HG02642 (cell line): ENCODE measurements around the gene GPR61.

ENCODE experiments used
- ATAC-seq: cut with Tn5 transposase; IDR thresholded peaks from one replicate; pipeline ENCODE4 v1.9.1; 2021; ENCODE audit warnings: mild to moderate bottlenecking; ENCODE audit not compliant: unreplicated experiment, poor library complexity

GPR61 gene

DNA sequence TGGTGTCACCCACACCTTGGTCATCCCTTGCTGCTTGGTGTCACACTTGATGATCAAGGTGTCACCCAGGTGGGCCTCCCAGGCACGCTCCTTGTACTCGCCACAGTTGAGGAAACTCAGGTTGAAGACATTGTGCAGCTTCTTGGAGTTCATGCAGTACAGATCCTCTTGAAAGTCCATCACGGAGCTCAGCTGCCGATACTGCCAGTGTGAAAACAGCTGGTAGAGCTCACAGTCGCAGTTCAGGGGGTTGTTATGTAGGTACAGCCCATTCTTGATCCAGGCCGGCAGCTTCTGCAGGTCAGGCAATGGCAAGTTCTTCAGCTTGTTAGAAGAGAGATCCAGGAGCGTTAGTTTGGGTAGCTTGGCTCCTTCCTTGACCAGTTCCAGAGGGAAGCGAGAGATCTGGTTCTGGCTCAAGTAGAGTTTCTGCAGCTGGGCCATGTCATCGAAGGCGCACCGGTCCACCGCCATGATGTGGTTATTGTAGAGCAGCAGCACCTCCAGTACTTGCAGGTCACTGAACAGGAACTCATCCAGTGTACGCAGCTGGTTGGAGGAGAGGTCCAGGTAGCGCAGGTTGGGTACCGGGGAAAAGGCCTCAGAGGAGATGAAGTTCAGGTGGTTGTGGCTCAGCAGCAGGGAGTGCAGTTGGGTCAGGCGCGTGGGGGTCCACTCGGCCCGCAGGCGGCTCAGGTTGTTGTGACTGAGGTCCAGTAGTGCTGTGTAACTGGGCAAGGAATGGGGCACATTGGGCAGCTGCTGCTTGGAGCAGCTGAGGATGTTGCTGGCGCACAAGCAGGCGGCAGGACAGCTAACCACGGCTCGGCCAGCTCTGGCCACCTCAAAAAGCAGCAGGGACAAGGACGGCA, 31.4 kb upstream of the GPR61 start:
- no peak for ATAC-seq

DNA sequence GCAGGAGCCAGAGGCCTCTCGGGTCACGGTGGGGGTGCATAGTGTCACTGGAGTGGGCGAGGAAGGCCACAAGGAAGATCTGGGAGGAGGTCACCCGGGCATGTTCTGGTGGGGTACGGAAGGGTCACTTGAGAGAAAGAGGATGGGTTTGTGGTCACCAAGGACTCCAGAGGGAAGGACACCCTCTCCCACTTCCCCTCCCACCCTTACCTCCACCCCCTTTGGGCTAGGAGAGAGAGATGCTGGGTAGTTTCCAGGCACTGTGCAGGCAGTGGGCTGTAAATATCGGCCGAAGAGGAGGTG, 30.8 kb upstream of the GPR61 start:
- ATAC-seq: no peak

DNA sequence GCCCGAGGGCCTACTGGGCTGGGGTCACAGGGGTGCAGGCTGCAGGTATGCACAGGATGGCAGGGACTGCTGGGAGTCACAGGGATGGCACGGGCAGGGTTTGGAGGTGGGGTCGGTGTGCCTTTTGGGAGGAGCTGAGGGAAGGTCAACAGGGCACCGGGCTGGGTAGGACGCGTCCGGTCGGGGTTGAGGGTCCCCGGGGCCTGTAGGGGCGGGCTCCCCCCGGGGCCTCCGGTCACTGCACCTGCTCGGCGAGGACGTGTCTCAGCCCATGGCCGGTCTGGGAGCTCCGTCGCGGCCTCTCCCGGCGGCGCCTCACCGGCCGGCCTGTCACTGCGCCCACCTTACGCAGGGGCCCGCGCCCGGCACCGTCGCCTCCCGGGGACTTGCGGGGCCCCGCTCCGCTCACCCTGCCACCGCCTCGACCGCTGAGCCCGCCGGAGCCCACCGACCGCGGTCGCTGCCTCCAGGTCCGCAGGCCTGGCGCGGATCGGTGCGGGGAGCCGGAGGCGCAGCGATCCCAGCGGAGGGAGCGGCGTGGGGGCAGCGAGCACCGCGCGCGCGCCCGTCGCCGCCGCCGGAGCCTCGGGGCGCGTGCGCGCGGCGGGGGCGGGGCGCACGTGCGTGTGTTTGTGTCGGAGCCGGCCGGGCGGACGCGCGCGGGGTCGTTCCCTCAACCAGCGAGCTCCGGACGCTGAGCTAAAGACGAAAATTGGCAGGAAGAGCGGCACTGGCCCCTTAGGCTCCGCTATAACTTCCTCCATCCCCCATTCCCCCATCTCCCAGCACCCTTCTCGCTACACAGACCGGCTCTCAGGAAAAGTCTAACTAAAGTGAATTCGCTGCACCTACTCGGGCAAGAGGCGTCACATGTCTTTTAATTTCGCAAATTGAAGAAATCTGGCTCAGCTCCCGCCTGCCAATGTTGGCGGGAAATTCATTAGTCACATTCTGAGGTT, 30.2 kb upstream of the GPR61 start, which contains the start of gene AMIGO1:
AMIGO1 (minus strand) TSS at position 552 of the 959 bp plus-strand sequence. CDS start 815 bp downstream, outside the sequence.
- ATAC-seq: peak; percentile 59

DNA sequence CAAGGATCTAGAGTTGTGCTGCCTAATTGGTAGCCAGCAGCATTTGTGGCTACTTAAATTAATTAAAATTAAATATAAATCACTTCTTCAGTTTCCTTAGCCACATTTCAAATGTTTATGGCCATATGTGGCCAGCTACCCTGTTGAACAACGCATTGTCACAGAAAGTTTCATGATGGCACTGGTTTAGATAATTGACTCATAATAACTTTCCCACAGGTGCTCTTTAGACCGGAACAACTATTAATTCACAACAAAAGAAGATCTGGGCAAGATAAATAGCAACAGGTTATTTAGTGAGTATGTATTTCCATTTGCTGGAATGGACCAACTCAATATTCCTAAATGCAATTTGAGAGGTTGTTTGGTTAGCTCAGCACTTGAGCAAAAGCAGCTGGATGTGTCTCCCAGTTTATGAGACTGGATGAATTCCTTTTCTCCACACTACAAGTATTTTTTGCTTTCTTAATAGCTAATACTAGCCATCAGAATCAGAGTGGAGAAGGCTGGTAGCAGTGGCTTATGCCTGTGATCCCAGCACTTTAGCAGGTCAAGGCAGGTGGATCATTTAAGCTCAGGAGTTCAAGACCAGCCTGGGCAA, 26.5 kb upstream of the GPR61 start:
- ATAC-seq: no peak

DNA sequence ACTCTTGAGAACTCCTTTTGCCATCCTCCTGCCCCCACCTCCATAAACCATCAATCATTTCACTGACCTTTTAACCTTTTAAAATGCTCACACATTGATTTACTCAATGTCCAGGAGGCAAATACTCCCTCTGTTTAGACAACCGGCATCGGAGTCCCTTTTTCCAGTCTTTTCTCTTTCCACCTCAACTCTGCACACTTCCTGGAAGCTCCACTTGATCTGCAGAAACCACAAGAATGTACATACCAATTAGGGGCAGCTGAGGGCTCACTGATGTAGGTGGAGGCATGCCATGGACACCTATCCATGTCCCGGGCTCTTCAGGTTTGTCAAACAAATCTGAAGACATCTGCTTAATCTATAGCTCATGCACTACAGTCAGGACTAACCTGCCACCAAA, 24.8 kb upstream of the GPR61 start:
- ATAC-seq: no peak

DNA sequence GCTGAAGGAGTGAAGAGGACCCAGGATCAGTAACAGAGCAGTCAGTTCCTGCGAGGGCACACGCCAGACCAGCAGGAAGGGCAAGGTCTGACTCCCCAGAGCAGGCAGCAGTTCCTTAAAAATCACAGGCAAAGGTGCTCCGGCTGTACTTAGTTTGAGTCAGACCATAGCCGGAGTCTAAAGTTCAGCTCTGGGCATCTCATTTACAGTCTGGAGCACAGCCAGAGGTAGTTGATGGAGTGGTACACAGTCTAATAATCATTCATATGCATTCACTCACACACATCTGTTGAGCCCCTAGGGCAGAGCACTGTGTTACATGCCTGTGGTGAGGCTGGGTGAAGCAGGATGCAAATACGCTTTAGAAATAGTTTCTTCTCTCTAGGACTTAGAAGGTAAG, 22.8 kb upstream of the GPR61 start:
- no peak for ATAC-seq

DNA sequence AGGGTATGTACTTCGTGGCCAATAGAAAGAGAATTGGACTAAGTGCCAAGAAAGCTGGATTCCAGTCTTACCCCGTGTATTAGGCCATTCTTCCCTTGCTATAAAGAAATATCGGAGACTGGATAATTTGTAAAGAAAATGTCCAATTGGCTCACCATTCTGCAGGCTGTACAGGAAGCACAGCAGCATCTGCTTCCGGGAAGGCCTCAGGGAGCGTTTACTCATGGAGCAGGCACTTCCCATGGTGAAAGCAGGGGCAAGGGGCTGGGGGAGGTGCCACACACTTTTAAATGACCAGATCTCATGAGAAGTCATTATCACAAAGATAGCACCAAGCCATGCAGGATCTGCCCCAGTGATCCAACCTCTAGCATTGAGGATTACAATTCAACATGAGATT, 22.3 kb upstream of the GPR61 start:
- no peak for ATAC-seq

DNA sequence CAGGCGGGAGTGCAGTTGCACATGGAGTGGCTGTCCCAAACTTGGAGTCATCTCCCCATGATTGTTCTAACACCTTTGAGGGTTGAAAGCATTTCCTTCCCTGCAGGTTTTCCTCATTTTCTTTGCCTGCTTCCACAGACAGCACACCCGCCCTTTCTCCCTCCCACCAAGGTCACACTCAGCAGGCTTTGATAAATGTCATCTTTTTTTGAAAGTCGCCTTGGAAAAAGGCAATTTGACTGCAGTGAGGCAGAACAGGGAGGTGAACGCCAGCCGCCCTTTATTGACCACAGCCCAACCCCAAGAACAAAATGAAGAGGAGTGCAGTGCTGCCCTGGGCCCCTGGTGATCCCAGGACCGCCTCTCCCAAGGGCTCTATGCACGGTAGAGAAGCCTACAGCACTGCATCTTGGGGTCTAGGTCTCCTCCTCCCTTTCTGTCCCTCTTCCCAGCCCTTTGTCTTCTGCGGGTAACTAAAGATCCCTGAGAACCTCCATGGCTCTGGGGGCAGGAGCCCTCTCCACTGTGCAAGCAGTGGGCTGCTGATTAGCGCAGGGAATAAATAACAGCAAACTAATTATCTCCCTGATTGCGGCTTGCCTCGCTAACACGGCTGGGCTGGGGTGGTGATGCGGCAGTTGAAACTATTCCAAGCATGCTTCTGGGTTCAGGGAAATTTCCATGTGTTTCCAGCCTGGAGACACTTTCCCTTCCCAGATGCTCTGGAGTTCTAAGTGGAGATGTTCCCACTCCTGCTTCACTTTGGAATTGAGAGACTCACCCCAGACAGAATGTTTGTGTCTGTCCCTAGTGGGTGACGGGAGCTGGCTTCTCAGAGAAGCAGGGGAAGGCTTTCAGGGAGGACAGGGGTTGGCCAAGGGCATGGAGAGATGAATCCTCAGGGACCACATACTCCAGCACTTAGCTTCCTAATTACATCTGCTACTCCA, 18.4 kb upstream of the GPR61 start:
- ATAC-seq: no peak

DNA sequence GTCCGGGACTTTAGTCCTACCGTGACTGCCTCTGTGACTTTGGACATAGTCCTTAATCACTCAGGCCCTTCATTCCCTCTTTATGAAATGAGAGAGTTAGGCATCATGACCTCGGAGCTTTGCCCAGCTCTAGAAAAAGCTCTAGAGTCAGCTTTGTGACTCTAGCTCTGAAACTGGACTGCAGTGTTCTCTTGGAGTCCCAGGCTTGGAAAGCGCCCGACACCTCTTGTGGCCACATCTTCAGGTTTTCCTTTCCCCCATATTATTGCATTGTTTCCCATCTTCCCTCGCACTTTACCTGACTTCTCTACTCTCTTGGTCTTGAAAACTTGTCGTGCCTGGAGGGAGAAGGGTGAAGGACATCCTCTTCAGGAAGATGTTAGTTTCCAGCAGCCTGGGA, 17.6 kb upstream of the GPR61 start:
- ATAC-seq: no peak

DNA sequence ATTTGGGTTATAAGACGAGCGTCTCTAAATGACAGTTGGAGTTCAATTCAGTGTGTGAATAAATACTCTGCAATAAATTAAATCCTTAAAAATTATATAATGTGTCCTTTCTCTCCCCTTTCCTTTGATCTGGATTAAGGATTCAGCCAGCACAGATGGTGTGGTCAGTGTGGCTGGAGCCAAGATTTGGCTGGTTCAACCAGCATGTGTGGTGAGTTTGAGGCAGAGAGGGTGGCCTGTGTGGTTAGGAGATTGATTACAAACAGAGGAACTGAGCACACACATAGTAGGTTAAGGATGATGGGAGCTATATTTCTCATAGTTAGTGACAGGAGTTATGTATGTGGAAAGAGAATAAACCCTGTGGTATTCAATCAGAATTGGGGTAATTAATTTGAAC, 16.0 kb upstream of the GPR61 start:
- ATAC-seq: no peak

DNA sequence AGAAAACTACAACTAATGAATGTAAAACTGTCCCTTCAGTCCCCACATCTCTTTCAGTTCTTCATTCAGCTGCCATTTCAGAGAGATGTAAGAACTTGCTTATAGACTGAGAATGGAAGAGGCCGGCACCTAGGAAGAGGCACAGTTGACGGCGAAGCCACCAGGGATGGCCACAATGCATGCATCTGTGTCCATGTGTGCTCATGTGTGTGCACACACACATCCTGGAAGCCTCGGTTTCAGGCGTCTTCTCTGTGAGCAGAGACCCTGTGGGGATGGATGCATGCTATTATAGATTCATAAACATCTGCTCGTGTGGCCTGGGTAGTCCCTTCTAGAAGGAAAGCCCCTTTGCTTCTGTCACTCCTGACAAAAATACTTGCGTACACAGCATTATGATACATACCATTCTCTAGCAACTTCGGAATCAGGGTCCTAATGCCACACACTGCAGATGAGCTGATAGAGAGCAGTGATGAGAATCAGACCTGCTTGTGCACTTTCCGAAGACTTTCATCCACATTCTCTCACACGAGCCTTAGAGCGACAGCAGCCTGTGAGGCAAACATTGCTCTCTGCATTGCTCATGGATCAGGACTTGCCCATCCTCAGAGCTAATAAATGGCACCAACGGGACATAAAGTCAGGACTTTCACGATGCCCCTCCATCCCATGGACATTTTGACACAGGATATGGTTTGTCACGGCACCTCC, 12.4 kb upstream of the GPR61 start:
- peak; percentile 61 for ATAC-seq

DNA sequence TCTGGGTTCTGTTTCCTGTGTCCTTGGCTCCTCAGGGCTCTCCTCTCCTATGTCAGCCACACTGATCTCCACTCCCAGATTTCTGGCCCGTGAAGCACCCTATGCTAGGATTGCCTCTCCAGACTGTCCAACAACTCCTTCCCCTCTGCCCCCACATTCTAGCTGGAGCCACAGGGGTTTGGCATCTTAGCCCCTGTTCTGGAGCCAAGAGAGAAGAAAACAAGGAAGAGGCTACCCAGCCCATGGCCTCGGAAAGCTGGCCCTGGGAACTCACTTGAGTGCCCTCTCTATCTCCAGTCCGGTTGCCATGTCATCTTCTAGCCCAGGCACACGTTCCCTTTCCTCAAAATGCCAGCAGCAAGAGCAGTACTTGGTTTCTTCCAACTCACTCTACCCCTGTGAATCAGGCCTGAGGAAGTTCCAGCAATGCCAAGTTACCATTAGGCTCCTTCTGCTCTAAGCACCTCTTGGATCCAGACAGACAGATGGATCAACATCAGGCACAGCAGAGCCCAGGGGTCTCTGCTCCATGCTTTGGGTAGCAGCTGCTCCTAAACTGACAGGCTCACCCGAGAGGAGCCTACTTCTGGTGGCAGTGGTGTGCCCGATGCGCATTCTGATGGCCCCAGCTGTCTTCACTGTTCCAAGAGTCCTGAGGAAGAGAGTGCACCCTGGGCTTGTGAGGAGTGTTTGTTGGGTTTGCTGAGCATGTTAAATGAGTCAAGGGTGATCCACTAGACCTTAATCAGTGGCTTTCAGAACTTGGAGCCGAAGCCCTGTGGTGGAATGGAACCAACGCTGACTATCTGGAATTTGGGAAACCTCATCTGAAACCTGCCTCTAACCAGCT, 11.6 kb upstream of the GPR61 start:
- no peak for ATAC-seq

DNA sequence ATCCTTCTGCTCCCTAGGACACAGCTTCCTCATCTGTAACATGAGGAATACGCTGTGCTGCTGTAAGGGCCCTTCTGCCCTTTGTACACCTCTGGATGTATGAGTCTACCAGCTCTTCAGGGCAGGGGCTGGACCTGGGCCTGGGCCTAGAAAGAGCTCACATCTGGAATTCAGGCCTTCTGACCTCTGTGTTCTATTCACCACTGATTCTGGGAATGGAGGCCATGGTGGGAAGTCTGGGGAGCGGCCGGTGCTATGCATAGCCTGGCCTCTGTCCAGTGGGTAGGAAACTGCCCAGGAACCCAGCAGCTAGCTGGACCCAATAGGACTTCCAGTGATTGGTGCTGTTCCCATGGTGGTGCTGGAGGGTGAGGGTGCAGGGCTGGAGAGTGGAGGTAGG, 11.0 kb upstream of the GPR61 start:
- ATAC-seq: no peak

DNA sequence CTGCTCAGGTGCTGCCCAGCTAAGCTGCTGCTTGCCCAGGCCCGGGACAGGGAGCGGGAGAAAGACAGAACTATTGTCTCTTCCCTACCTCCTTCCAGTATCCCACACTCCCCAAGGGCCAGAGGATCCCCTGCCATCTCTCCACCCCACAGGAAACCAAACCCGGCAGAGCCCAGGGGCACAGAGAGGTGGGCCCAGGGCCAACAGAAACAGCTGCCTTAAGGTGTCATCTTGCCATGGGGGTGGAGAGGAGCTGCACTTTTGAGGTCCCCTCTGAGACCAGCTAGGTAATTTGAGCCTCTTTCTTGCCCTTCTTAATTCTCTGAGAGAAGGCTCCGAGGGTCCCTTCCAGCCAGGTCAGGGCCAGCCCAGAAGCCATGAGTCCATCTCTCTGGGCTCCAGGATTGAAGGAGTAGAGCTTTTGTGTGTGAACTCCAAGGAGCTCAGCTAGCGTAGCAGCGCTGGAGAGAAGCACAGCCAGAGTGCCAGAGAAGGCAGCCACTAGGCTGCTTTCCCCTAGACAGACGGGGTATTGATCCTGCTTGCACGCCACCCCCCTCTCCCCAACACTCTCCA, 9.7 kb upstream of the GPR61 start:
- no peak for ATAC-seq

DNA sequence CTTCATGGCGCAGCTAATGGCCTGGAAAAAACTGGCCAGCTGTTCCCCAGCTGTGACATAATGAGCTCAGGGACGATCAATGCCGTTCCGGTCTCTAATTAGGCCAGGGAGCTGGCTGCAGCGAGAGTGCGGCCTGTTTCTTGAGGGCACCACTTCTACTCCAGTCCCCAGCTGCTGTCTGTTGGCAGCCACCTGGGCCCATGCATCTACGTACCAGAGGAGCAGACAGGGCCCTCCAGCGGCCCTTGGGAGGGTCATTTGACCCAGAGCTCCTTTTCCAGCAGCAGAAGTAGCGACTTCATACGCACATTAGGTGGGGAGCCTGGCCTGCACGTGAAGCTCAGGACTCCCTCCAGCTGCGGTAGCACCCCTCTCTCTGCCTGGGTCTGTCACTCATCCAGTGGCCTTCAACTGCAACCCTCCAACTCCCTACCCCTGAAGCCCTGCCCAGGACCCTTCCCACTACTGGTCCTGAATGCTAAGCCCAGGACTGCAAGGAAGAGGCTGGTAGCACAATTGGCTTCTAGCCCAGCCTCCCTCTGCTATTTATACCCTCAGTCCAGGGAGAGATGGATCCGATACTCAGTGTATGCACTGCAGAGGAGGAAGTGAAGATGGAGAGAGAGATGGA, 9.1 kb upstream of the GPR61 start:
- ATAC-seq: no peak

DNA sequence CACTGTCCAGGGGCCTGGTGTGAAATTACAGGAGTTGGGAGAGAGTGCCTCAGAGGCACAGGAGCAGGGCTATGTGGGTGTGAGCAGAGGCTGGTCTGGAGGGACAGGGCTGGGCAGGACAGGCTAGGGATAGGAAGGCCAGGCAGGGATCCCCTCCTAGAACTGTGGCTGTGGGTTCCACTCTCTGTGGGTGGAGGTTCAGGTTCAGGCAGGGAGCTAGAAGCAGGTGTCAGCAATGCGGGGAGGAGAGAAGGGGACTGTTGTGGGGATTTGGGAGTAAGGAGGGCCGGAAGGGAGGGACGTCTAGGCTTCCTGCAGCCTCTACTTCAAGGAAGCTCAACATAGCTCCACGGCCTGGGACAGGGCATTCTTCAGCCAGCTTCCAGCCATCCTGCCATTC, 8.3 kb upstream of the GPR61 start:
- no peak for ATAC-seq

DNA sequence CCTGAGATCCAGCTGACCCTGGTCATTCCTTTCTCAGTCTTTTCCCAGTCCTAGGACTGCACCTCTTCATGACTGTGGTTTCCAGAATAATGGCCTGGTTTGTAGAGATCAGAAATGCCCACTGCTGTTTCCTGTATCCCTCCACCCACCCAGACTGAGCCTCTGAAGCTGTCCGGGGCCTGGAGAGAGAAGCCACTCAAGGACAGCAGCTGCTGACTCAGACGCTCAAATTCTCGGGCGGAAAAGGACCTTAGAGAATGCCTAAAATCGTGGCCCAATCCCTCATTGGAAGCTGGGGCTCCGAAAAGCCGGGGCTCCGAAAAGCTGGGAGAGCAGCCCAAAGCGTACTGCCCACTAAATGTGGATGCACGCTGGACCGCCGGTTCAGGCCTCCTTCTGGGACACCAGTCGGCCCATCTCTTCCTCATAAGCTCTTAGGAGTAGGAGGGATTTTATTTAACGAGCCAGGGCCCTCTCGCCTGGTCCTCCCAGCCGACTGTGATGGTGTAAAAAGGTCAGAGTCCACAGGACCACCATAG, 7.8 kb upstream of the GPR61 start:
- no peak for ATAC-seq
